Measurements from ENCODE around the gene CDK8. TPM values are rescaled to one million over a fixed set of nuclear protein-coding genes. Genes with fewer than 3 reads are reported as not detected.

Gene CDK8
- total RNA-seq, 4 donors from 2014 or later: 6.7 to 17.9 (median 15.4) TPM

DNA sequence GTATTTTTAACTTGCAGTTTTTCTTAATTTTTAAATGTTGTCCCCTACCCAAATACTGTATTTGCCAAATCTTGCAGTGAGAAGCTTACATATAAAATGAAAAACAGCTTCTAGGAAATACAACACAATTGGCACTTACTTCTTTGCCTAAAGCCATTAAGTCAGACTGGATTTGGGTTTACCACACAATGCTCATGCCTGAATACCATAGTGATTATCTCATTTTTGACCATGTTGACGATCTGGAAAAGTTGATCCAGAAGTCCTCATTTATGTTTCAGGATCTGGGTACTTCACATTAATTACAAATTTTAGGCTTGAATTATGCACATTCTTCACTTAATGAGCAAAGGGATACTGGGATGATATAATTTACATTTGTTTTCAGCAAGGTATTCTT lies 34.2 kb upstream of the CDK8 start:
- no peaks in the 10 kb centered on the region for H3K9me3 ChIP-seq
- H3K36me3 ChIP-seq: no peaks in the 10 kb centered on the region
- H3K4me1 ChIP-seq: peaks cover 0 to 10% of the 10 kb centered on the region in 2 donors
- TF ChIP-seq, protein P1, sequence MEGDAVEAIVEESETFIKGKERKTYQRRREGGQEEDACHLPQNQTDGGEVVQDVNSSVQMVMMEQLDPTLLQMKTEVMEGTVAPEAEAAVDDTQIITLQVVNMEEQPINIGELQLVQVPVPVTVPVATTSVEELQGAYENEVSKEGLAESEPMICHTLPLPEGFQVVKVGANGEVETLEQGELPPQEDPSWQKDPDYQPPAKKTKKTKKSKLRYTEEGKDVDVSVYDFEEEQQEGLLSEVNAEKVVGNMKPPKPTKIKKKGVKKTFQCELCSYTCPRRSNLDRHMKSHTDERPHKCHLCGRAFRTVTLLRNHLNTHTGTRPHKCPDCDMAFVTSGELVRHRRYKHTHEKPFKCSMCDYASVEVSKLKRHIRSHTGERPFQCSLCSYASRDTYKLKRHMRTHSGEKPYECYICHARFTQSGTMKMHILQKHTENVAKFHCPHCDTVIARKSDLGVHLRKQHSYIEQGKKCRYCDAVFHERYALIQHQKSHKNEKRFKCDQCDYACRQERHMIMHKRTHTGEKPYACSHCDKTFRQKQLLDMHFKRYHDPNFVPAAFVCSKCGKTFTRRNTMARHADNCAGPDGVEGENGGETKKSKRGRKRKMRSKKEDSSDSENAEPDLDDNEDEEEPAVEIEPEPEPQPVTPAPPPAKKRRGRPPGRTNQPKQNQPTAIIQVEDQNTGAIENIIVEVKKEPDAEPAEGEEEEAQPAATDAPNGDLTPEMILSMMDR (IDR thresholded peaks at IDR 0.05): no peak
- no peak for TF ChIP-seq POLR2A (IDR thresholded peaks at IDR 0.05)
- no peak for DNase-seq
- intact Hi-C loops (cut with DNase I; ENCODE audit: low total_unique reads): no loop called here
- H3K27me3 ChIP-seq: no peaks in the 10 kb centered on the region
- no peak overlapping the region for H3K27ac ChIP-seq
- H3K4me3 ChIP-seq: no peak overlapping the region

DNA sequence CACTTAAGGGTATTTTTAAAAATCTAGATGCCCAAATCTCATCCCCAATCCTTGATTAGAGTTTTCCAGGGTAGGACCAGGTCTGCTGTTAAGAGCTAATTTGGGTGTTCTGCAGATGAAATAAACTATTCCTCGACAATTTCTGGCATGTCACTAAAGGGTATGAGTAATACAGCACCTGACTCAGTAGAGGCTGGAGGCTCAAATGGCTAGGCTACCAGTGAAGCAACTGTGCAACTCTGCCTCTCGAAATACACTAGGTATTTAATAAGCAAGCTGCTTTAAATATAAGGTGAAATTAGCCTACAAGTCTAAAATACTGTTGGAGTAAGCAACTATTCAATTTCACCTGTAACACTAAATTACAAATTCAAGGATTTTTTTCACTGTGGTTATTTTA lies 33.4 kb upstream of the CDK8 start:
- TF ChIP-seq POLR2A (IDR thresholded peaks at IDR 0.05): no peak
- TF ChIP-seq, protein P1 (IDR thresholded peaks at IDR 0.05): no peak
- H3K4me3 ChIP-seq: peak overlapping the region in 1 of 2 donors; percentile 84
- no peaks in the 10 kb centered on the region for H3K36me3 ChIP-seq
- intact Hi-C loops (cut with DNase I; ENCODE audit: low total_unique reads): no loop called here
- no peaks in the 10 kb centered on the region for H3K27me3 ChIP-seq
- H3K4me1 ChIP-seq: peaks cover 0 to 10% of the 10 kb centered on the region in 2 donors
- no peak overlapping the region for H3K27ac ChIP-seq
- H3K9me3 ChIP-seq: no peaks in the 10 kb centered on the region
- no peak for DNase-seq

DNA sequence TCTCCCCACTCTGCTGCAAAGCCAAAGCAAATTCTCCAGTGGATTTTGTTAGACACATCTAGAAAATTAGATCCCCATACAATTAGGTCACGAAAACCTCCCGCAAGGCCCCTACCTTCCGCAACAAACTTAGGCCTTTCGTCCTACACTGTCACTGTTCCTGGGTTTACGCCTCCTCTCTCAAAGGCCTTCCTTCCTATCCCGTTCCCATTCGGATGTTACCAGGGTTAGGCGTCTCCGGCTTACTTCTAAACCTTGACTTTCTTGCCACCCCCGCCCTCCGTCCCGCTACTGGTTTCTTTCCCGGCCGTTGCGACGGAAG lies 32.6 kb upstream of the CDK8 start:
- Histone ChIP-seq H3K4me3 (peak overlapping the region; percentile 84 to 98), H3K27me3 (no peaks in the 10 kb centered on the region), H3K4me1 (peaks cover 0 to 10% of the 10 kb centered on the region in 2 donors), H3K9me3 (no peaks in the 10 kb centered on the region), H3K36me3 (no peaks in the 10 kb centered on the region), H3K27ac (peak overlapping the region; percentile 91 to 96)
- TF ChIP-seq, protein P1 (IDR thresholded peaks at IDR 0.05): no peak
- TF ChIP-seq POLR2A (IDR thresholded peaks at IDR 0.05): no peak
- intact Hi-C loops (cut with DNase I; ENCODE audit: low total_unique reads): no loop called here
- DNase-seq: no peak

DNA sequence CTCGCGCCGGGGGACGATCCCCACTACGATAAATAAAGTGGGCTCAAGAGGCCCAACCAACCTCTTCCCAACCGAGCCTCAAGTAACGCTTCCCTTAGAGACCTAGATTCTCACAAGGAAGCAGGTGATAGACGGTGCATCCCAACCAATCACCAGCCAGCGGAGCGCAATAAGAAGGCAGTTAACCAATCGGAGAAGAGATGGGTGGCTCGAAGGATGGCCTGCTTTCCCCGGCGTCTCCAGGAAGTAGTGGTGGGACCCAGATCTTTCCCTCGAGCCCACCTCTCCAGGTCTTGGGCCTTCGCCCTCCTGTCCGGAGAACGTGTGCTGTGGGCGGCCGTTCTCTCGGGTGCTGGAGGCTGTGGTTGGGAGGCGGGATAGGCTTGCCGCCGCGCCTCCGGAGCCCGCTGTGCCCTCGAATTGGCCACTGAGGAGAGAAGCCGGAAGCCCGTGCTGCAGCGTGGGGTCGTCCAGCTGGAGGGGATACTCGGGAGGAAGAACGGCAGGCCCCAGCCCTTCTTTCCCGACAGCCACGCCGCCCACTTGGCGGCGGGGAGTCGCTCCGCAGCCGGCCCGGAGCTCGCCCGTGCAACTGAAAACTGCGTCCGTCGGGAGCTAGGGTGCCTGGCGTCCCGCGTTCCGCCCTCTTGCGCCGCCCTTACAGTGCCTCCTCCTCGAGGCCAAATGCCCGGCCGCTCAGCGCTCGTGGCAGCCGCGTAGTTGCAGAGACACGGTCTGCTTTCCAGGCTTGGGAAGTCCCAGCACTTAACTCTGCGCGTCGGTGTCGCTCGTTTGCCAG lies 32.0 kb upstream of the CDK8 start, which contains the start of gene RNF6:
Gene RNF6 (minus strand): TSS at position 594 of the 799 bp plus-strand sequence. CDS start 2,665 bp downstream, outside the sequence.
- H3K36me3 ChIP-seq: no peaks in the 10 kb centered on the region
- no peaks in the 10 kb centered on the region for H3K9me3 ChIP-seq
- intact Hi-C loops (cut with DNase I; ENCODE audit: low total_unique reads): no loop called here
- no peaks in the 10 kb centered on the region for H3K27me3 ChIP-seq
- peak within 1 kb of the TSS; percentile 84 to 98 for H3K4me3 ChIP-seq
- H3K4me1 ChIP-seq: peaks cover 0 to 10% of the 10 kb centered on the region in 2 donors
- TF ChIP-seq POLR2A (IDR thresholded peaks at IDR 0.05): peak; percentile 11 to 43
- TF ChIP-seq, protein P1 (IDR thresholded peaks at IDR 0.05): peak in 1 of 4 experiments; percentile 21
- H3K27ac ChIP-seq: peak within 1 kb of the TSS; percentile 91 to 96
- DNase-seq: peak; percentile 92 to 98

DNA sequence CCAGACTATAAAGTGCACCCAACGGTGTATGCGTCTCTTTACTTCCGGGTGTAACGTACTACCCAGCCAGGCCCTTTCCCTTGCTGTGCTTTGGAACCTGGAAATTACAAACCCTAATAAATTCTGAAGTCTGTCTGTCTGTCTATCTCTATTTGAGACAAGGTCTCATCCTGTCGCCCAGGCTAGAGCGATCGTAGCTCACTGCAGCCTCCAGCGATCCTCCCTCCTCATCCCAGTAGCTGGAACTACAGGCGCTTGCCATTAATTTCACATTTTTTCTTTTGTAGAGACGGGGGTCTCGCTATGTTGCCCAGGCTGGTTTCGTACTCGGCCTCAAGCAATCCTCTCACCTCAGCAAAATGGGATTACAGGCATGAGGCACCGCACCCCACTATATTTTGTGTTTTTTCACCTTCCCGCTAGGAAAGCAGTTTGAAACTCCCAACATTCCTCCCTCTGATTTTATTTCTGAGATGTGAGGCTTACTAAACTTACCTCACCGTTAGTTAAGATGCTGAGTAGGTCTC lies 31.3 kb upstream of the CDK8 start:
- no peak for DNase-seq
- no peaks in the 10 kb centered on the region for H3K9me3 ChIP-seq
- no peaks in the 10 kb centered on the region for H3K27me3 ChIP-seq
- TF ChIP-seq, protein P1 (IDR thresholded peaks at IDR 0.05): no peak
- TF ChIP-seq POLR2A (IDR thresholded peaks at IDR 0.05): no peak
- intact Hi-C loops (cut with DNase I; ENCODE audit: low total_unique reads): no loop called here
- peak overlapping the region; percentile 84 to 98 for H3K4me3 ChIP-seq
- peak overlapping the region; percentile 91 to 96 for H3K27ac ChIP-seq
- no peaks in the 10 kb centered on the region for H3K36me3 ChIP-seq
- peaks cover 0 to 10% of the 10 kb centered on the region in 2 donors for H3K4me1 ChIP-seq
